PFSK-1 (cell line): Measurements from ENCODE around the gene NDUFS6.

Source experiments
- FOXP2 ChIP-seq: optimal IDR thresholded peaks from 2 replicates; pipeline ENCODE3; 2011; ENCODE audit warnings: borderline replicate concordance, control low read depth, inconsistent platforms; ENCODE audit not compliant: insufficient read depth; ENCODE audit errors: extremely low read length, extremely low read depth
- POLR2AphosphoS5 ChIP-seq: IDR thresholded peaks from 2 replicates; pipeline ENCODE4 v1.6.1; 2012; ENCODE audit warnings: low read depth, mild to moderate bottlenecking, control low read depth, low read length, moderate library complexity
- SIN3A ChIP-seq: IDR thresholded peaks from 2 replicates; pipeline ENCODE4 v1.6.1; 2012; ENCODE audit warnings: mild to moderate bottlenecking, low read length, moderate library complexity, borderline replicate concordance; ENCODE audit not compliant: insufficient read depth
- TAF1 ChIP-seq: IDR thresholded peaks from 2 replicates; pipeline ENCODE4 v1.6.1; 2012; ENCODE audit warnings: low read length, control low read depth, borderline replicate concordance; ENCODE audit not compliant: insufficient read depth
- TF ChIP-seq, protein P1 (sequence below), 2 experiments: IDR thresholded peaks; 2 replicates each; pipeline versions ENCODE4 v1.6.1 to v1.8.0; 2011 to 2012; ENCODE audit warnings: low read depth in 2 of 2, low read length in 2 of 2, control low read depth in 1 of 2, inconsistent platforms in 1 of 2, mild to moderate bottlenecking in 1 of 2, moderate library complexity in 1 of 2; ENCODE audit not compliant: insufficient read depth in 1 of 2

Gene NDUFS6

DNA sequence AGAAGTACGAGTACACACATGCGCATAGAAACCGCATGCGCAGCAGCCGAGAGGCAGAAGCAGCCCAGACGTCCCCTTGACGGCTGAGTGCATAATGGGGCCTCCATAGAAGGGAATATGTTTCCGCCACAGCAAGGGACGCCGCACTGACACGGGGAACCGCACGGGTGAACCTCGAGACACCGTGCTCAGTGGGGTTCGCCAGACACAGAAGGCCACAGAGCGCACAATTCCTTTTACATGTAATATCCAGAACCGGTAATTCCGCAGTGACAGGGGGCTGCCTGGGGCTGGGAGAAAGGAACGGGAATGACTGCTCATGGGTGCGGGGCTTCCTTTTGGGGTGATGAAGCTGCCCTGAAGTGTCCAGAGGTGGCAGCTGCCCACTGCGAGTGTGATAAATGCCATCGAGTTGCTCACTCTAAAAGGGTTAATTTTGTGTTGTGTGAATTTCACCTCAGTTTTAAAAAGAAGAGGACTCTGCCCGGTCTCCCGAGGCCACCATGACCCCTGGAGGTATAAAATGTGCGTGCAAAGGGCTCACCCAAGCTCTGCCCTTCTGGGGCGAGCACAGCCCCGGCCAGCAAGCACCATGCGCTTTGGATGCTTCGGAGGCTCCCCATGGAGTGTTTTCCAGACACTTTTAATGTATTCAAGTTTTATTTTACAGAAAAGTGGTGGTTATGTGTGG, 31.3 kb upstream of the NDUFS6 start:
- TF ChIP-seq TAF1 (no peak), FOXP2 (no peak), POLR2AphosphoS5 (no peak), SIN3A (no peak)
- TF ChIP-seq, protein P1, sequence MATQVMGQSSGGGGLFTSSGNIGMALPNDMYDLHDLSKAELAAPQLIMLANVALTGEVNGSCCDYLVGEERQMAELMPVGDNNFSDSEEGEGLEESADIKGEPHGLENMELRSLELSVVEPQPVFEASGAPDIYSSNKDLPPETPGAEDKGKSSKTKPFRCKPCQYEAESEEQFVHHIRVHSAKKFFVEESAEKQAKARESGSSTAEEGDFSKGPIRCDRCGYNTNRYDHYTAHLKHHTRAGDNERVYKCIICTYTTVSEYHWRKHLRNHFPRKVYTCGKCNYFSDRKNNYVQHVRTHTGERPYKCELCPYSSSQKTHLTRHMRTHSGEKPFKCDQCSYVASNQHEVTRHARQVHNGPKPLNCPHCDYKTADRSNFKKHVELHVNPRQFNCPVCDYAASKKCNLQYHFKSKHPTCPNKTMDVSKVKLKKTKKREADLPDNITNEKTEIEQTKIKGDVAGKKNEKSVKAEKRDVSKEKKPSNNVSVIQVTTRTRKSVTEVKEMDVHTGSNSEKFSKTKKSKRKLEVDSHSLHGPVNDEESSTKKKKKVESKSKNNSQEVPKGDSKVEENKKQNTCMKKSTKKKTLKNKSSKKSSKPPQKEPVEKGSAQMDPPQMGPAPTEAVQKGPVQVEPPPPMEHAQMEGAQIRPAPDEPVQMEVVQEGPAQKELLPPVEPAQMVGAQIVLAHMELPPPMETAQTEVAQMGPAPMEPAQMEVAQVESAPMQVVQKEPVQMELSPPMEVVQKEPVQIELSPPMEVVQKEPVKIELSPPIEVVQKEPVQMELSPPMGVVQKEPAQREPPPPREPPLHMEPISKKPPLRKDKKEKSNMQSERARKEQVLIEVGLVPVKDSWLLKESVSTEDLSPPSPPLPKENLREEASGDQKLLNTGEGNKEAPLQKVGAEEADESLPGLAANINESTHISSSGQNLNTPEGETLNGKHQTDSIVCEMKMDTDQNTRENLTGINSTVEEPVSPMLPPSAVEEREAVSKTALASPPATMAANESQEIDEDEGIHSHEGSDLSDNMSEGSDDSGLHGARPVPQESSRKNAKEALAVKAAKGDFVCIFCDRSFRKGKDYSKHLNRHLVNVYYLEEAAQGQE (IDR thresholded peaks at IDR 0.05; ENCODE audit: insufficient read depth in 1 of 2, low read depth in 2 of 2, low read length in 2 of 2) = no peak

GRCh38 chr5:1770443-1770802, 30.8 kb upstream of the NDUFS6 start:
- TF ChIP-seq, protein P1 (IDR thresholded peaks at IDR 0.05; ENCODE audit: insufficient read depth in 1 of 2, low read depth in 2 of 2, low read length in 2 of 2) = no peak
- no peak for TF ChIP-seq POLR2AphosphoS5
- TF ChIP-seq TAF1 = no peak
- no peak for TF ChIP-seq FOXP2

- TF ChIP-seq POLR2AphosphoS5 (no peak), TAF1 (no peak), FOXP2 (no peak), SIN3A (no peak)
- TF ChIP-seq, protein P1 (IDR thresholded peaks at IDR 0.05; ENCODE audit: insufficient read depth in 1 of 2, low read depth in 2 of 2, low read length in 2 of 2) = no peak
Measured at GRCh38 chr5:1771149-1772065, 29.8 kb upstream of the NDUFS6 start.

GRCh38 chr5:1772634-1773033, 28.6 kb upstream of the NDUFS6 start:
- no peak for TF ChIP-seq POLR2AphosphoS5

GRCh38 chr5:1776831-1777230, 24.4 kb upstream of the NDUFS6 start:
- TF ChIP-seq FOXP2 = no peak
- TF ChIP-seq TAF1 = no peak
- TF ChIP-seq, protein P1 (IDR thresholded peaks at IDR 0.05; ENCODE audit: insufficient read depth in 1 of 2, low read depth in 2 of 2, low read length in 2 of 2) = no peak
- TF ChIP-seq POLR2AphosphoS5 = no peak
- TF ChIP-seq SIN3A = no peak
